Peyer's patch (tissue), 4 donors: ENCODE measurements around the gene FAS.

Experiments used
- CTCF ChIP-seq, 6 experiments: fragments of 450-650 bp in 4 of 6; fragments of 200-600 bp in 2 of 6; sonication (generic) in 1 of 6; IDR thresholded peaks; one replicate each; pipeline ENCODE4 v1.5.1; 2017 to 2019; ENCODE audit warnings: antibody characterized with exemption in 6 of 6, mild to moderate bottlenecking in 3 of 6, moderate library complexity in 1 of 6
- POLR2A ChIP-seq, 2 donors: fragments of 450-650 bp; IDR thresholded peaks; one replicate each; pipeline ENCODE4 v1.5.1; 2017; ENCODE audit warnings: antibody characterized with exemption in 2 of 2, mild to moderate bottlenecking in 2 of 2, moderate library complexity in 2 of 2

DNA sequence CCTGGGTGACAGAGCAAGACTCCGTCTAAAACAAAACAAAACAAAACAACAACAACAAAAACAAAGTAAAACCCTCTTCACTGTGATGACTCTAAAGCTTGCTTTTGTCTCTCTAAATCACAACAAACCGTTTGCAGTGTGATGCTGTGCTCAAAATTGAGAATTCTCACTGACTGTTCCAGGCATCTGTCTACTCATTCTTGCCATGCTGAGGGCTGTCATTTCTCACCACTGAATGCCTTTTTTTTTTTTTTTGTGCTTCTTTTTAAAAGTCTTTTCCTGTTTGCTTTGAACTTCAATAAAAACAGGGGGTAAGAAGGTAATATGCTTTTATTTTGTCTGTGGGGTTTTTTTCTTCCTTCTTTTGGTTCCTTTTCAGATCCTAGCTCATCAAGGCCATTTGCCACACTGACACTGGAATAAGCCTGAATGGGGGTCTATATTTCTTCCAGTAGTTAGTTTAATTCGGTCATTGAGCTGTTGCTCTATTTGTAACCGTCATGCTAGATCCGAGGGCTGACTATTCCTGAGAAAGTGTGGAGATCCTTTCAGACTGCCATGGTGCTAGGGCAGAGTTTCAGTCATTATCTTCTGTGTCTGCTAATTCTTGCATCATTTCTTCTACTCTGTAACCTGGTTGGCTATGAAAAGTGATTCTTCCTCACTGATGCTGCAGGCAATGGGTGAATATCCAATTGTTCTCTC lies 10.6 kb downstream of the FAS start:
- TF ChIP-seq CTCF (IDR thresholded peaks at IDR 0.05) (no peak), POLR2A (IDR thresholded peaks at IDR 0.05) (no peak)
